Smooth muscle cell of the brain vasculature (primary cell): ENCODE measurements around the gene MXD1.
"Not testable (repeated sequence)": the region's sequence is repeated elsewhere in the genome, so short reads cannot be mapped to it uniquely, and the experiment has no call there.

Experiments
- DNase-seq: peaks from one replicate; pipeline ENCODE4 v3.0.0-alpha.2; 2012; ENCODE audit warnings: low read depth, low spot score

MXD1 gene

GRCh38 chr2:69914950-69915945, at the start of gene MXD1:
TSS of gene MXD1 (plus strand) at chr2:69915109. CDS start at chr2:69915331, 222 bp downstream.
- no peak for DNase-seq

GRCh38 chr2:69888451-69888850, 26.5 kb upstream of the MXD1 start:
- DNase-seq = no peak

- DNase-seq = no peak
Observed at GRCh38 chr2:69889302-69889701, 25.6 kb upstream of the MXD1 start.

GRCh38 chr2:69890881-69891280, 24.0 kb upstream of the MXD1 start:
- no peak for DNase-seq

- DNase-seq = not testable (repeated sequence)
Observed at GRCh38 chr2:69892838-69893424, 22.0 kb upstream of the MXD1 start.

- DNase-seq = no peak
Observed at GRCh38 chr2:69893684-69894551, 21.0 kb upstream of the MXD1 start, which contains the start of gene SNRNP27. TSS of gene SNRNP27 (plus strand) at chr2:69893956. CDS start at chr2:69893985, 29 bp downstream.

GRCh38 chr2:69894737-69895136, 20.2 kb upstream of the MXD1 start:
- not testable (repeated sequence) for DNase-seq

- no peak for DNase-seq
Observed at GRCh38 chr2:69902213-69902922, 12.5 kb upstream of the MXD1 start.

- DNase-seq = no peak
Observed at GRCh38 chr2:69907216-69907615, 7.7 kb upstream of the MXD1 start.

GRCh38 chr2:69911985-69912563, 2.8 kb upstream of the MXD1 start:
- no peak for DNase-seq

- peak; percentile 100 for DNase-seq
Observed at GRCh38 chr2:69914164-69914949, 552 bp upstream of the MXD1 start.

- DNase-seq = no peak
Observed at GRCh38 chr2:69916106-69916505, 1.2 kb downstream of the MXD1 start.

GRCh38 chr2:69917852-69918251, 2.9 kb downstream of the MXD1 start:
- DNase-seq = no peak

- DNase-seq = no peak
Observed at GRCh38 chr2:69918401-69918800, 3.5 kb downstream of the MXD1 start.

GRCh38 chr2:69923116-69923515, 8.2 kb downstream of the MXD1 start:
- DNase-seq = no peak

- no peak for DNase-seq
Observed at GRCh38 chr2:69926849-69927515, 12.1 kb downstream of the MXD1 start.

- no peak for DNase-seq
Observed at GRCh38 chr2:69931832-69932595, 17.1 kb downstream of the MXD1 start.

GRCh38 chr2:69932596-69932922, 17.6 kb downstream of the MXD1 start:
- DNase-seq = no peak
